B cell (primary cell): ENCODE data around the gene PPP2R5A. TPM values are rescaled to one million over a fixed set of nuclear protein-coding genes. Genes with fewer than 3 reads are reported as not detected.

Source experiments
- ATAC-seq: fragments of 200-7000 bp; cut with Tn5 transposase; one replicate; pipeline ENCODE4 v1.10.0; 2021; ENCODE audit warnings: low read depth, mild to moderate bottlenecking, moderate number of reproducible peaks, moderate library complexity
- CTCF ChIA-PET: fragments of 350-600 bp; sonication (Branson Sonifier 250); formaldehyde crosslinking; loops from one replicate; lab custom pipeline; 2021; ENCODE audit warnings: antibody characterized with exemption, inconsistent platforms; lab: Charles Lee
- POLR2A ChIA-PET: fragments of 350-600 bp; sonication (Branson Sonifier 250); formaldehyde crosslinking; loops from one replicate; lab custom pipeline; 2021; ENCODE audit warnings: antibody characterized with exemption; lab: Charles Lee
- DNase-seq: peaks from one replicate; pipeline ENCODE4 v3.0.0; 2013
- H2AFZ ChIP-seq: 2 replicates; pipeline ENCODE4 v1.6.1; 2012; ENCODE audit warnings: mild to moderate bottlenecking, low read depth, low read length; ENCODE audit not compliant: insufficient read depth, poor library complexity, severe bottlenecking
- H3K27ac ChIP-seq, 2 donors: 1 replicate in 1 of 2; 2 replicates in 1 of 2; pipeline ENCODE4 v1.5.1; 2012 to 2013; ENCODE audit warnings: low read length in 2 of 2, mild to moderate bottlenecking in 2 of 2, moderate library complexity in 1 of 2
- H3K27me3 ChIP-seq, 4 experiments: fragments of 200-600 bp in 1 of 4; sonication (generic) in 1 of 4; replicated peaks in 1 of 4; 1 replicate in 2 of 4; 2 replicates in 2 of 4; pipeline versions ENCODE4 v1.6.1 to v1.7.0; 2013 to 2016; ENCODE audit warnings: low read length in 3 of 4, mild to moderate bottlenecking in 2 of 4, mixed read lengths in 1 of 4, moderate library complexity in 1 of 4; ENCODE audit not compliant: insufficient read depth in 4 of 4, control insufficient read depth in 3 of 4; ENCODE audit errors: control extremely low read depth in 1 of 4
- H3K36me3 ChIP-seq, 2 experiments: replicated peaks in 1 of 2; 1 replicate in 1 of 2; 2 replicates in 1 of 2; pipeline versions ENCODE4 v1.6.1 to v1.7.1; 2013; ENCODE audit warnings: low read length in 1 of 2; ENCODE audit not compliant: insufficient read depth in 2 of 2, control insufficient read depth in 1 of 2; ENCODE audit errors: control extremely low read depth in 1 of 2, extremely low read depth in 1 of 2
- H3K4me1 ChIP-seq, 2 donors: fragments of 200-600 bp in 1 of 2; sonication (generic) in 1 of 2; 1 replicate in 1 of 2; 2 replicates in 1 of 2; pipeline versions ENCODE4 v1.5.1 to v1.6.1; 2013 to 2017; ENCODE audit warnings: low read length in 2 of 2; ENCODE audit not compliant: control insufficient read depth in 2 of 2, insufficient read depth in 2 of 2
- H3K4me2 ChIP-seq: replicated peaks from 2 replicates; pipeline ENCODE3; 2012; ENCODE audit warnings: mild to moderate bottlenecking, low read depth, low read length; ENCODE audit not compliant: poor library complexity, severe bottlenecking
- H3K4me3 ChIP-seq, 5 experiments: fragments of 200-600 bp in 1 of 5; sonication (generic) in 1 of 5; 1 replicate in 3 of 5; 2 replicates in 2 of 5; pipeline versions ENCODE4 v1.5.1 to v1.7.0; 2011 to 2016; ENCODE audit warnings: low read length in 4 of 5, mild to moderate bottlenecking in 4 of 5, low read depth in 2 of 5, control low read depth in 1 of 5, moderate library complexity in 1 of 5; ENCODE audit not compliant: insufficient read depth in 1 of 5; ENCODE audit errors: control extremely low read depth in 1 of 5, extremely low read depth in 1 of 5
- H3K79me2 ChIP-seq: fragments of 200-600 bp; sonication (generic); one replicate; pipeline ENCODE4 v1.6.0; 2016; ENCODE audit warnings: low read length; ENCODE audit not compliant: control insufficient read depth, insufficient read depth
- H3K9ac ChIP-seq: fragments of 200-600 bp; sonication (generic); 2 replicates; pipeline ENCODE4 v1.6.1; 2017; ENCODE audit warnings: mild to moderate bottlenecking, low read length, moderate library complexity
- H3K9me3 ChIP-seq, 3 donors: one replicate each; pipeline versions ENCODE4 v1.6.1 to v1.7.1; 2013; ENCODE audit warnings: low read length in 2 of 3; ENCODE audit not compliant: control insufficient read depth in 2 of 3, insufficient read depth in 1 of 3; ENCODE audit errors: control extremely low read depth in 1 of 3
- H4K20me1 ChIP-seq: 2 replicates; pipeline ENCODE4 v1.6.0; 2012; ENCODE audit warnings: mild to moderate bottlenecking, low read length; ENCODE audit not compliant: insufficient read depth, control insufficient read depth, poor library complexity, severe bottlenecking
- H3K27ac Mint-ChIP-seq: one replicate; pipeline ENCODE4 v1.8.0; 2021; ENCODE audit warnings: mixed read lengths
- H3K27me3 Mint-ChIP-seq: one replicate; pipeline ENCODE4 v1.8.0; 2021; ENCODE audit warnings: mixed read lengths
- H3K4me1 Mint-ChIP-seq: one replicate; pipeline ENCODE4 v1.8.0; 2021; ENCODE audit warnings: mixed read lengths
- H3K4me3 Mint-ChIP-seq: one replicate; pipeline ENCODE4 v1.8.0; 2021; ENCODE audit warnings: mixed read lengths
- H3K9me3 Mint-ChIP-seq: one replicate; pipeline ENCODE4 v1.8.0; 2022; ENCODE audit warnings: mixed read lengths; ENCODE audit not compliant: insufficient read depth
- CTCF ChIP-seq: fragments of 200-600 bp; IDR thresholded peaks from one replicate; pipeline ENCODE4 v1.8.0; 2022; ENCODE audit warnings: antibody characterized with exemption, mild to moderate bottlenecking
- EZH2 ChIP-seq: IDR thresholded peaks from 2 replicates; pipeline ENCODE4 v1.6.1; 2012; ENCODE audit warnings: borderline replicate concordance, low read depth, mild to moderate bottlenecking, moderate library complexity, low read length; ENCODE audit not compliant: insufficient read depth, poor library complexity, severe bottlenecking
- WGBS: methylation state at CpG from one replicate; pipeline ENCODE4 v1.1.5; 2013; ENCODE audit warnings: missing lambda C conversion rate; ENCODE audit not compliant: insufficient coverage; 5-methylcytosine and 5-hydroxymethylcytosine counted together
- intact Hi-C: fragments of 100-400 bp; cut with micrococcal nuclease; formaldehyde crosslinking; loops from one replicate; pipeline ENCODE4 v1.10.0; 2022
- polyA plus RNA-seq: library from polyadenylated mRNA; depleted of rRNA; stranded (reverse); fragments of >200 nt; gene quantifications from 2 replicates; pipeline ENCODE4 v1.2.3, GENCODE V29; 2012
- total RNA-seq, 2 donors: library from RNA; stranded (reverse); fragments of 120-200 nt in 1 of 2; gene quantifications; 1 replicate in 1 of 2; 2 replicates in 1 of 2; pipeline versions ENCODE4 v1.2.3 to v1.2.4, GENCODE V29; 2013 to 2022

The PPP2R5A gene
- total and polyA plus RNA-seq, 2 donors (not counting 1 experiment from before 2014, with no cell fraction given) = 22.4 to 43.4 TPM

- DNase-seq (no peak), ATAC-seq (no peak)
- Histone ChIP-seq H3K4me2 (no peak overlapping the region), H3K79me2 (no peaks in the 10 kb centered on the region), H3K27me3 (no peaks in the 10 kb centered on the region), H3K4me3 (no peak overlapping the region), H3K36me3 (no peaks in the 10 kb centered on the region), H4K20me1 (no peaks in the 10 kb centered on the region), H3K4me1 (no peaks in the 10 kb centered on the region), H3K9me3 (no peaks in the 10 kb centered on the region), H3K27ac (no peak overlapping the region), H2AFZ (no peak overlapping the region), H3K9ac (no peak overlapping the region)
- ChIA-PET CTCF (no interaction called here), POLR2A (no interaction called here)
- Mint-ChIP-seq H3K27ac (no peak overlapping the region), H3K4me3 (no peak overlapping the region), H3K27me3 (peaks cover 11% of the 10 kb centered on the region), H3K9me3 (no peaks in the 10 kb centered on the region), H3K4me1 (no peaks in the 10 kb centered on the region)
- TF ChIP-seq EZH2 = no peak
- TF ChIP-seq CTCF = no peak
- intact Hi-C loops = no loop called here
Observed at GRCh38 chr1:212237651-212238050, 47.6 kb upstream of the PPP2R5A start.

- ChIA-PET CTCF (no interaction called here), POLR2A (interaction anchor here (0.6 kb wide), 1 partner anchor 270 kb away, joined by 3 read pairs; no protein-coding TSS in a partner anchor)
- ATAC-seq = no peak
- Histone ChIP-seq H3K36me3 (no peaks in the 10 kb centered on the region), H3K4me3 (no peak overlapping the region), H3K4me2 (no peak overlapping the region), H3K27ac (no peak overlapping the region), H3K79me2 (no peaks in the 10 kb centered on the region), H4K20me1 (no peaks in the 10 kb centered on the region), H3K9me3 (no peaks in the 10 kb centered on the region), H3K9ac (no peak overlapping the region), H2AFZ (no peak overlapping the region), H3K27me3 (no peaks in the 10 kb centered on the region), H3K4me1 (no peaks in the 10 kb centered on the region)
- Mint-ChIP-seq H3K9me3 (no peaks in the 10 kb centered on the region), H3K27me3 (peaks cover 5% of the 10 kb centered on the region), H3K4me1 (no peaks in the 10 kb centered on the region), H3K4me3 (no peak overlapping the region), H3K27ac (no peak overlapping the region)
- no peak for TF ChIP-seq EZH2
- no peak for TF ChIP-seq CTCF
- no peak for DNase-seq
- intact Hi-C loops = no loop called here
- 75% methylated on average over 2 of the region's 4 CpGs for WGBS
Observed at GRCh38 chr1:212238552-212238951, 46.7 kb upstream of the PPP2R5A start.
